ENCODE measurements around the gene ELMOD3.
A peak's percentile ranks its signal among the peaks of the same experiment; 100 is the strongest.
"Not testable (repeated sequence)": the region's sequence is repeated elsewhere in the genome, so short reads cannot be mapped to it uniquely, and the experiment has no call there.

ELMOD3 gene

DNA sequence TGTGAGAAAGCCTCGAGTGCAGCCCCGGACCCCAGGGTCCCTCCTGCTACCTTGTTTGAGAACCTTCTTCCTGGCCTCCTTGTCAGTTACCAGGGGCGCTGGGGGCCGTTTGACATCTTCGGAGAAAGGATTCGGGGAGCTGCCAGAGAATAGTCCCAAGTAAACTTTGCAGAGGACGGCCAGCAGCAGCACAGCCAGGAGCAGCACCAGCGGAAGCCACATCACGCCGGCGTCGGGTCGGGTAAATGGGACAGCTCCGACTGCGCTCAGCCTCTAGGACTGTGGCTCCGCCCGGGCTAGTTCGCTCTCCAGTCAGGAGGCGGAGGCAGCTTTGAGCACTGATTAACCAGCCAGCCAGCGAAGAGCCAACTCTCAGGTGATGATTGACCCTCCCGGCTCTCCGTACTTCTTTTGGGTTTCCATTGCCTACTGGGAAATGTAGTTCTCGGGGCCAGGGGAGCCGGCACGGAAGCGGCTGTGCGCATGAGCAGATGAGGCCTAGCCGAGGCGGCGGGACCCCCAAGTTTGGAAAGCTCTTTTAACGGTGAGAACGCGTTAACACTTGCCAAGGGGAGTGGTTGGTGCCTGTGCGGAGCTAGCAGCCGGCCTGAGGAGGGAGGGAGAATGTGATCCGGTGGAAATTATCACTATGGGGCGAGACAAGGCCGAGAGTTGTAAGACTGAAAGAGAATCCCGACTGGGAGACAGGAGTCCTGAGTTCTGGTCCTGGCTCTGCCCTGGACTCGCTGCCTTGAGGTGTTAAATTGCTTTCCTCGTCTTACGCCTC lies at the start of gene ELMOD3, which contains the start of gene RETSAT:
TSS of gene ELMOD3 (plus strand) at position 484 of the 787 bp plus-strand sequence. CDS start 2,430 bp downstream, outside the sequence.
TSS of gene RETSAT (minus strand) at position 243 of the 787 bp plus-strand sequence. CDS start at position 222, 21 bp downstream.
- DNase-seq = peak; percentile 92 to 95

GRCh38 chr2:85307527-85307897 lies 47.1 kb upstream of the ELMOD3 start:
- no peak for DNase-seq

GRCh38 chr2:85308201-85308600 lies 46.4 kb upstream of the ELMOD3 start:
- DNase-seq = no peak

GRCh38 chr2:85308896-85309555 lies 45.5 kb upstream of the ELMOD3 start:
- no peak for DNase-seq

- DNase-seq = no peak
These were observed 44.8 kb upstream of the ELMOD3 start for GRCh38 chr2:85309699-85310321.

GRCh38 chr2:85310330-85310729 lies 44.2 kb upstream of the ELMOD3 start:
- DNase-seq = no peak

DNA sequence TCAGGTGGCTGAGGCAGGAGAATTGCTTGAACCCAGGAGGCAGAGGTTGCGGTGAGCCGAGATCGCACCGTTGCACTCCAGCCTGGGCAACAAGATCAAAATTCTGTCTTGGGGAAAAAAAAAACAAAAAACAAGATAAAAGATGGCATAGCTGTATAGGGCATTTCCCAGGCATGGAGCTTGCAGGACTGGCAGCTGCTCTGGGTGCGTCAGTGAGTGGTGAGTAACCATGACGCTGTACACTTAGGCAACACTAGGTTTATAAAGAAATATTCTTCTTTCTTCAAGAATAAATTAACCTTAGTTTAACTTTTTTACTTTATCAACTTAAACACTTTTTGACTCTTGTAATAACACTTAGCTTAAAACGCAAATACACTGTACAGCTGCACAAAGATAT lies 42.2 kb upstream of the ELMOD3 start:
- no peak for DNase-seq

- no peak for DNase-seq
These were observed 39.7 kb upstream of the ELMOD3 start for GRCh38 chr2:85314884-85315242.

GRCh38 chr2:85315921-85316320 lies 38.6 kb upstream of the ELMOD3 start:
- not testable (repeated sequence) for DNase-seq

DNA sequence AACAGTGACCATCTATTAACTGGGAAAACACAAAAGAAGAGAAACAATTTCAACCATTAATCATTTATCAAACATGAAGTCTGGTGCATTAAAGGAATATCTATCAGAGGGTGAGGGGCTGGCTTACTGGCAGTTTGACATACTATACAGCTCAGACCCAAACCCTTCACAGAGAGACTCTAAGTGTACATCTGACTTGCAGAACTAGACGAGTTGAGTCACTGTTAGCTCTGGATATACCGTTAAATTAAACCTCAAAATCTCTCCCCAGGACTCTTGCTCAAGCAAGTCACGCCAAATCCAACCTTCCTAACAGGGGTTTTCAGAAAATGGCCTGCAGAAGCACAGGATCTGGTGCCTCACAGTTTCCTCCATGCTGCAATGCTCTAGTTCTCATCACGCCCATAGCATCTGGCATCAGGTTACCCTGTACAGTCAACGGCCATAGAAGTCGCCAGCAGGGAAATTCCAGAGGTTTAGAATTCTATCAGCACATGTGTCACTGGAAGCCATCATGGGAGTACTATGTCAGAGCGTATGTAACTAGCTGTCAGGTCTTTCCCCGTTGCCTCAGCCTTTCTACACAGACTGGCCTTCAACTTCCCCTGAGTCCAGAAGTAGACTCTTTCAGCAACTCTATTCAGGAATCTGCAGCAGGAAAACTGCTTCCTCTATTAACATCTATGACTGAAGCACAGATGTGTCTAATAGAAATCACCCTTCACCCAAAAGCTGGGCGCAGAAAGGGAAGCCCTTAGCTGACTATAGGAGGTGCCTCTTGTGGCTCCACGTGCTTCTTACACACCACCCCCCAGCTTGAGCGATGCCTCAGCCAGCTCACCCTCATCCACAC lies 36.1 kb upstream of the ELMOD3 start:
- DNase-seq = peak in 1 of 2 donors; percentile 37

DNA sequence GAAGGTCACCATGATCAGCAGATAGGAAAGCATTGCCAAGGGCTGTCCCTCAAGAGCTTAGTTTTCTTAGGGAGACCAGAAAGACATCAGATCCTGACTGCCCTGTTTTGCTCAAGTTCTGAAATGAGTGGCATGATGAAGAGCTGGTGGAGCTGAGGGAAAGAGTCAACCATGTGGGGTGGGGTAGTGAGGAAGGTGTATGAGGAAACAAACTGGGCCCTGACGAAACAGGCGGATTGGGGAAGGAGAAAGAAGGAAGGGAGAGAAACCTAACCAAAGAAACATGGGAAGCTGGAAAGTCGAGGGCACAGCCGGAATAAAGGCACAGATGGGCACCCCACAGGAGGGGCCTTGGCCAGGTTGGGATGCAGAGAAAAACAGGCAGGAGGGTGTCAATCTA lies 34.8 kb upstream of the ELMOD3 start:
- no peak for DNase-seq

DNA sequence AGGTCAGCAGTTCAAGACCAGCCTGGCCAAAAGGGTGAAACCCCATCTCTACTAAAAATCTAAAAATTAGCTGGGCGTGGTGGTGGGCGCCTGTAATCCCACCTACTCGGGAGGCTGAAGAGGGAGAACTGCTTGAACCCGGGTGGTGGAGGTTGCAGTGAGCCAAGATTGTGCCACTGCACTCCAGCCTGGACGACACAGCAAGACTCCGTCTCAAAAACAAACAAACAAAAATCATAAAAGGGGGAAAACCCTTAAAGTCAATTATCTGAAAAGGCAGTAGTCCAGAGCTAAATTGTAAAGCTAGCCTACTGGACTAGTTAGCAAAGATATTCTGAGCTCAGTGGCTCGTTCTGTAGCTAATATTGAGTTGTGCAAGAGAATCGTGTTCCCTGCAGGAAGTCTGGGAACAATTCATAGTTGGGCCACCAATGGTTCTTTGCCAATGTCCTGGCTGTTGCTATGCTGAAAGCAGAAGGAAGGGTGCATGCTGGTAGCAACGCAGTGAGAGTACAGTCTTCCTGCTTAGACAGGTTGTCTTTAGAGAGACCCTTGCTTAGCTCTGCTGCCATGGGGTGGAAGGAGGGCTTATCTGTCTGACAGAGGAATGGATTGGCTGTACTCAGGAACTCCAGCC lies 31.1 kb upstream of the ELMOD3 start:
- DNase-seq = no peak

DNA sequence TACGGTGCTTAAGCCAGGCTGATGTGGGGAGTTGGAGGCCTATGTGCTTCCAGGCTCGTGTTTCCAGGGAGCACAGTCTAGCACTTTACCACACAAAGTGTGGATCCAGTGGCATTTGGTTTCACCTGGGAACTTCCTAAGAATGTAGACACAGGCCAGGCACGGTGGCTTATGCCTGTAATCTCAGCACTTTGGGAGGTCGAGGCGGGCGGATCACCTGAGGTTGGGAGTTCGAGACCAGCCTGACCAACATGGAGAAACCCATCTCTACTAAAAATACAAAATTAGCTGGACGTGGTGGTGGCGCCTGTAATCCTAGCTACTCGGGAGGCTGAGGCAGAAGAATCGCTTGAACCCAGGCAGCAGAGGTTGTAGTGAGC lies 30.6 kb upstream of the ELMOD3 start:
- DNase-seq = not testable (repeated sequence)

DNA sequence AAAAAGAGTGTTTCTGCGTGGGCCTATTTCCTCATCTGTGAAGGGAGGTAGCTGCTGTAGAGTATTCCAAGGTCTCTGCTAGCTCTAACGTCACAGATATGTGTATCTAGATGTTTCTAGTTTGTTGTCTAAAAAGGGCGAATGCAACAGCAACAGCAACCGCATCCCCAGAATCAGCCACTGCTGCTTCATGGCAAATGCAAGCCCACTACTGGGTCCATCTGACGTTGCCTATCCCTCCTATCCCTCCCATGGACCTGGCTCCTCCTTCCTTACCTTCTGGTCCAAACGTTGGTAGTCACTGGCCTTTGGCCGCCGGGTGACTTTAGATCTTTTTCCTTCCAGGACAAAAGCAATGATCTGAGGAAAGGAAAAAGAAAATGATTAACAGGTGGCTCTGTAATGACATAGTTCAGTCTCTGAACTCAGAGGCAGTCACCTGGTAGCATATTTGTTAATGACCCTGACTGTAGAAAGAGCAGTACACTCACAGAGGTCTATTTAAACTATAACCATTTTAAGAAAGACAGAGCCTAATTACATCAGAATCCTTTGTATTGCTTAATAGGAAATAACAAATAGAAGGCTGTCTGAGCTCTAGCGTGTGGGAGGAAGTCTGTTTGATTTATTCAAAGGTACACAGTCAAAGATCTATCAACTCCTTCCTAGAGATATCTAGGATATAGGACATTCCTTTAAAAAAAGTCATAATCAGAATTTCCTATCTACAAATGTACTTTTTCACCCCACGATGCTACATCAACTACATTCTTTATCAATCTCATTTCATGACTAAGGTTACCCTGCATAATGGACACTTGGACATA lies 29.7 kb upstream of the ELMOD3 start:
- DNase-seq = no peak

GRCh38 chr2:85325466-85325811 lies 29.1 kb upstream of the ELMOD3 start:
- no peak for DNase-seq

- peak; percentile 26 to 27 for DNase-seq
These were observed 28.0 kb upstream of the ELMOD3 start for GRCh38 chr2:85326406-85327159.

GRCh38 chr2:85327160-85327821 lies 27.3 kb upstream of the ELMOD3 start:
- peak; percentile 41 to 49 for DNase-seq

- peak; percentile 87 to 91 for DNase-seq
These were observed 26.5 kb upstream of the ELMOD3 start, which contains the start of gene TGOLN2 for GRCh38 chr2:85327822-85328617. TSS of gene TGOLN2 (minus strand) at chr2:85327989. CDS start at chr2:85327962, 27 bp downstream.

DNA sequence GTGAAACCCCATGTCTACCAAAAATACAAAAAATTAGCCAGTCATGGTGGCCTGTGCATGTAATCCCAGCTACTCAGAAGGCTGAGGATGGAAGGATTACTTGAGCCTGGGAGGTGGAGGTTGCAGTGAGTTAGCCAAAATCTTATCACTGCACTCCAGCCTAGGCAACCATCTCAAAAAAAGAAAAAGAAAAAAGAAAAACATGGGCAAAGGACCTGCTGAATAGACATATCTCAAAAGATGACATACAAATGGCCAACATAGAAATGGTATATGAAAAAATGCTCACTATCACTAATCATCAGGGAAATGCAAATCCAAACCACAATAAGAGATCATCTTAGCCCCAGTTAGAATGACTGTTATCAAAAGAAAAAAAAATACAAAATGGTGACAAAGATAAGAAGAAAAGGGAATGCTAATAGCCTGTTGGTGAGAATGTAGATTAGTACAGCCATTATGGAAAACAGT lies 25.4 kb upstream of the ELMOD3 start:
- no peak for DNase-seq
